OCI-LY3 (cell line): ENCODE measurements around the gene PRDX5.

Experiments used
- H2AFZ ChIP-seq: fragments of 200-600, 300-600 bp; shearing (Covaris generic); 2 replicates; pipeline ENCODE4 v1.6.0; 2014; ENCODE audit warnings: antibody characterized with exemption, low read depth, low read length
- H3K27ac ChIP-seq: fragments of 200-600, 300-600 bp; sonication (generic); 2 replicates; pipeline ENCODE4 v1.5.1; 2014; ENCODE audit warnings: mild to moderate bottlenecking, low read length, moderate library complexity, mixed read lengths
- H3K27me3 ChIP-seq: fragments of 200-600, 300-600 bp; sonication (generic); 2 replicates; pipeline ENCODE4 v1.6.1; 2014; ENCODE audit warnings: low read depth, low read length, mixed read lengths
- H3K36me3 ChIP-seq: fragments of 200-600, 300-600 bp; sonication (generic); replicated peaks from 2 replicates; pipeline ENCODE3; 2014; ENCODE audit warnings: low read depth, low read length, mixed read lengths
- H3K4me1 ChIP-seq: fragments of 300-600, 200-600 bp; sonication (generic); 2 replicates; pipeline ENCODE4 v1.6.1; 2014; ENCODE audit warnings: low read length, mixed read lengths
- H3K4me2 ChIP-seq: fragments of 200-600, 300-600 bp; sonication (generic); 2 replicates; pipeline ENCODE4 v1.6.1; 2014; ENCODE audit warnings: low read length, mixed read lengths
- H3K4me3 ChIP-seq: fragments of 300-600, 200-600 bp; sonication (generic); 2 replicates; pipeline ENCODE4 v1.5.1; 2014; ENCODE audit warnings: antibody characterized with exemption, mild to moderate bottlenecking, low read length, moderate library complexity
- H3K79me2 ChIP-seq: fragments of 300-600, 200-600 bp; shearing (Covaris generic); 2 replicates; pipeline ENCODE4 v1.6.1; 2014; ENCODE audit warnings: mild to moderate bottlenecking, low read length, mixed read lengths
- H3K9ac ChIP-seq: fragments of 300-600, 200-600 bp; shearing (Covaris generic); 2 replicates; pipeline ENCODE4 v1.6.0; 2014; ENCODE audit warnings: mild to moderate bottlenecking, low read length, moderate library complexity
- H3K9me3 ChIP-seq: fragments of 200-600, 300-600 bp; shearing (Covaris generic); 2 replicates; pipeline ENCODE4 v1.6.1; 2014; ENCODE audit warnings: low read length, mixed read lengths; ENCODE audit not compliant: insufficient read depth
- H4K20me1 ChIP-seq: fragments of 200-600, 300-600 bp; sonication (generic); 2 replicates; pipeline ENCODE4 v1.6.1; 2016; ENCODE audit warnings: low read length, mixed read lengths; ENCODE audit not compliant: insufficient read depth
- EZH2phosphoT487 ChIP-seq: fragments of 200-600 bp; shearing (Covaris generic); IDR thresholded peaks from 2 replicates; pipeline ENCODE4 v1.6.1; 2018; ENCODE audit warnings: antibody characterized with exemption, mixed run types, low read depth
- TF ChIP-seq, protein P1 (sequence below): fragments of 200-600, 300-600 bp; sonication (generic); IDR thresholded peaks from 2 replicates; pipeline ENCODE4 v1.5.1; 2014; ENCODE audit warnings: antibody characterized with exemption, low read length, low read depth

The PRDX5 gene

GRCh38 chr11:64298966-64299846 lies 18.7 kb upstream of the PRDX5 start:
- no peaks in the 10 kb centered on the region for H3K36me3 ChIP-seq
- H3K9me3 ChIP-seq: no peaks in the 10 kb centered on the region
- H3K79me2 ChIP-seq: no peaks in the 10 kb centered on the region
- H4K20me1 ChIP-seq: no peaks in the 10 kb centered on the region
- no peak overlapping the region for H2AFZ ChIP-seq
- peaks cover 12% of the 10 kb centered on the region for H3K4me1 ChIP-seq
- H3K9ac ChIP-seq: no peak overlapping the region
- TF ChIP-seq EZH2phosphoT487: no peak
- TF ChIP-seq, protein P1, sequence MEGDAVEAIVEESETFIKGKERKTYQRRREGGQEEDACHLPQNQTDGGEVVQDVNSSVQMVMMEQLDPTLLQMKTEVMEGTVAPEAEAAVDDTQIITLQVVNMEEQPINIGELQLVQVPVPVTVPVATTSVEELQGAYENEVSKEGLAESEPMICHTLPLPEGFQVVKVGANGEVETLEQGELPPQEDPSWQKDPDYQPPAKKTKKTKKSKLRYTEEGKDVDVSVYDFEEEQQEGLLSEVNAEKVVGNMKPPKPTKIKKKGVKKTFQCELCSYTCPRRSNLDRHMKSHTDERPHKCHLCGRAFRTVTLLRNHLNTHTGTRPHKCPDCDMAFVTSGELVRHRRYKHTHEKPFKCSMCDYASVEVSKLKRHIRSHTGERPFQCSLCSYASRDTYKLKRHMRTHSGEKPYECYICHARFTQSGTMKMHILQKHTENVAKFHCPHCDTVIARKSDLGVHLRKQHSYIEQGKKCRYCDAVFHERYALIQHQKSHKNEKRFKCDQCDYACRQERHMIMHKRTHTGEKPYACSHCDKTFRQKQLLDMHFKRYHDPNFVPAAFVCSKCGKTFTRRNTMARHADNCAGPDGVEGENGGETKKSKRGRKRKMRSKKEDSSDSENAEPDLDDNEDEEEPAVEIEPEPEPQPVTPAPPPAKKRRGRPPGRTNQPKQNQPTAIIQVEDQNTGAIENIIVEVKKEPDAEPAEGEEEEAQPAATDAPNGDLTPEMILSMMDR: no peak
- peaks cover 16% of the 10 kb centered on the region; the same call in 1 of the 2 replicates for H3K27me3 ChIP-seq
- no peak overlapping the region for H3K4me2 ChIP-seq
- H3K4me3 ChIP-seq: no peak overlapping the region
- H3K27ac ChIP-seq: no peak overlapping the region

- H3K27ac ChIP-seq: no peak within 1 kb of the TSS
- H2AFZ ChIP-seq: no peak within 1 kb of the TSS
- H3K27me3 ChIP-seq: peaks cover 13% of the 10 kb centered on the region; the same call in 1 of the 2 replicates
- peak within 1 kb of the TSS; percentile 14 for H3K4me2 ChIP-seq
- no peaks in the 10 kb centered on the region for H3K79me2 ChIP-seq
- TF ChIP-seq EZH2phosphoT487: no peak
- TF ChIP-seq, protein P1: no peak
- no peaks in the 10 kb centered on the region for H3K36me3 ChIP-seq
- H4K20me1 ChIP-seq: no peaks in the 10 kb centered on the region
- no peak within 1 kb of the TSS for H3K4me3 ChIP-seq
- no peak within 1 kb of the TSS for H3K9ac ChIP-seq
- peaks cover 12% of the 10 kb centered on the region for H3K4me1 ChIP-seq
- no peaks in the 10 kb centered on the region for H3K9me3 ChIP-seq
These were observed 17.9 kb upstream of the PRDX5 start, which contains the start of gene CATSPERZ for GRCh38 chr11:64299847-64300648. TSS of gene CATSPERZ (plus strand) at chr11:64300358. CDS start at chr11:64300411, 53 bp downstream.

- Histone ChIP-seq H3K79me2 (peaks cover 26% of the 10 kb centered on the region), H3K27ac (peak overlapping the region; percentile 93), H3K4me3 (peak overlapping the region; percentile 91), H3K9me3 (no peaks in the 10 kb centered on the region), H3K4me2 (peak overlapping the region; percentile 86), H2AFZ (no peak overlapping the region), H3K4me1 (peaks cover 22% of the 10 kb centered on the region), H4K20me1 (no peaks in the 10 kb centered on the region), H3K27me3 (no peaks in the 10 kb centered on the region), H3K36me3 (no peaks in the 10 kb centered on the region), H3K9ac (peak overlapping the region; percentile 98; the same call in 1 of the 2 replicates)
- no peak for TF ChIP-seq EZH2phosphoT487
- TF ChIP-seq, protein P1: no peak
These were observed 14.6 kb upstream of the PRDX5 start for GRCh38 chr11:64303109-64304031.
